Calu3 (cell line): ENCODE results near the gene OLFM1. TPM values are rescaled to one million over a fixed set of nuclear protein-coding genes. Genes with fewer than 3 reads are reported as not detected.
A peak's percentile ranks its signal among the peaks of the same experiment; 100 is the strongest.

Experiments used
- BruUV-seq: library from RNA; stranded (reverse); fragments of 400-500 nt; replicated peaks from 2 replicates; lab custom pipeline; 2021; lab: Mats Ljungman, UMichigan
- CTCF ChIA-PET: fragments of 300-600 bp; sonication (Branson Sonifier 250); formaldehyde crosslinking; loops from one replicate; lab custom pipeline; 2022; ENCODE audit warnings: antibody characterized with exemption; lab: Charles Lee
- DNase-seq: peaks from one replicate; pipeline ENCODE4 v3.0.0; 2022
- H3K27ac Mint-ChIP-seq: one replicate; pipeline ENCODE4 v1.8.0; 2022; ENCODE audit warnings: mixed read lengths; ENCODE audit not compliant: unreplicated experiment
- H3K27me3 Mint-ChIP-seq: one replicate; pipeline ENCODE4 v1.8.0; 2022; ENCODE audit warnings: mixed read lengths; ENCODE audit not compliant: unreplicated experiment
- H3K36me3 Mint-ChIP-seq: one replicate; pipeline ENCODE4 v1.8.0; 2022; ENCODE audit warnings: mild to moderate bottlenecking, moderate library complexity, mixed read lengths; ENCODE audit not compliant: insufficient read depth, unreplicated experiment
- H3K4me1 Mint-ChIP-seq: one replicate; pipeline ENCODE4 v1.8.0; 2022; ENCODE audit warnings: mild to moderate bottlenecking, low read depth, mixed read lengths; ENCODE audit not compliant: unreplicated experiment
- H3K4me3 Mint-ChIP-seq: one replicate; pipeline ENCODE4 v1.8.0; 2022; ENCODE audit warnings: mild to moderate bottlenecking, low read depth, moderate library complexity, mixed read lengths; ENCODE audit not compliant: unreplicated experiment
- H3K9me3 Mint-ChIP-seq: one replicate; pipeline ENCODE4 v1.8.0; 2022; ENCODE audit warnings: low read depth, mixed read lengths; ENCODE audit not compliant: unreplicated experiment
- CTCF ChIP-seq: fragments of 200-600 bp; IDR thresholded peaks from one replicate; pipeline ENCODE4 v1.8.0; 2022; ENCODE audit warnings: antibody characterized with exemption; ENCODE audit not compliant: unreplicated experiment
- intact Hi-C: fragments of 100-400 bp; cut with micrococcal nuclease; formaldehyde crosslinking; loops from one replicate; pipeline ENCODE4 v1.10.0; 2022; ENCODE audit not compliant: unreplicated experiment
- total RNA-seq: library from RNA; stranded (reverse); gene quantifications from 2 replicates; pipeline ENCODE4 v1.2.3, GENCODE V29; 2022

OLFM1 gene
- total RNA-seq, 1 experiment from 2014 or later, result 5.5 TPM

- Mint-ChIP-seq H3K36me3 (no peaks in the 10 kb centered on the region), H3K4me1 (no peaks in the 10 kb centered on the region), H3K27ac (no peak overlapping the region), H3K9me3 (peaks cover 5% of the 10 kb centered on the region), H3K4me3 (no peak overlapping the region), H3K27me3 (peaks cover 37% of the 10 kb centered on the region)
- no TSS peak for BruUV-seq
- CTCF ChIA-PET, result interaction anchor here (0.6 kb wide), 1 partner anchor 123 kb away, joined by 3 read pairs; no protein-coding TSS in a partner anchor
- TF ChIP-seq CTCF, result no peak
- intact Hi-C loops, result no loop called here
- no peak for DNase-seq
These were observed 67.9 kb downstream of the OLFM1 start for GRCh38 chr9:135155396-135155795.

GRCh38 chr9:135156525-135157510 lies 69.3 kb downstream of the OLFM1 start:
- Mint-ChIP-seq H3K27ac (no peak overlapping the region), H3K36me3 (no peaks in the 10 kb centered on the region), H3K27me3 (peaks cover 39% of the 10 kb centered on the region), H3K4me3 (no peak overlapping the region), H3K9me3 (peaks cover 12% of the 10 kb centered on the region), H3K4me1 (no peaks in the 10 kb centered on the region)
- TF ChIP-seq CTCF, result no peak
- BruUV-seq, result no TSS peak
- CTCF ChIA-PET, result interaction anchor here (1.2 kb wide), 1 partner anchor 10 kb away, joined by 4 read pairs; no protein-coding TSS in a partner anchor
- DNase-seq, result peak; percentile 36
- intact Hi-C loops, result no loop called here

- intact Hi-C loops, result no loop called here
- no peak overlapping the region for H3K4me3 Mint-ChIP-seq
- H3K36me3 Mint-ChIP-seq, result no peaks in the 10 kb centered on the region
- no peaks in the 10 kb centered on the region for H3K4me1 Mint-ChIP-seq
- no peak for TF ChIP-seq CTCF
- no peak overlapping the region for H3K27ac Mint-ChIP-seq
- DNase-seq, result no peak
- peaks cover 12% of the 10 kb centered on the region for H3K9me3 Mint-ChIP-seq
- H3K27me3 Mint-ChIP-seq, result peaks cover 35% of the 10 kb centered on the region
- BruUV-seq, result no TSS peak
- CTCF ChIA-PET, result no interaction called here
These were observed 70.5 kb downstream of the OLFM1 start for GRCh38 chr9:135157856-135158563.

GRCh38 chr9:135158564-135158937 lies 71.1 kb downstream of the OLFM1 start:
- peaks cover 12% of the 10 kb centered on the region for H3K9me3 Mint-ChIP-seq
- BruUV-seq, result no TSS peak

More at GRCh38 chr9:135158564-135158937, 71.1 kb downstream of the OLFM1 start:
- intact Hi-C loops, result no loop called here
- H3K4me1 Mint-ChIP-seq, result no peaks in the 10 kb centered on the region
- DNase-seq, result no peak
- CTCF ChIA-PET, result no interaction called here
- H3K27ac Mint-ChIP-seq, result no peak overlapping the region
- TF ChIP-seq CTCF, result no peak
- peaks cover 35% of the 10 kb centered on the region for H3K27me3 Mint-ChIP-seq
- no peak overlapping the region for H3K4me3 Mint-ChIP-seq
- no peaks in the 10 kb centered on the region for H3K36me3 Mint-ChIP-seq
